GM10847 (cell line): ENCODE results near the gene RAB26.

Experiments used
- POLR2A ChIP-seq: IDR thresholded peaks from 2 replicates; pipeline ENCODE4 v1.6.1; 2011; ENCODE audit not compliant: insufficient read length; ENCODE audit errors: extremely low read depth

RAB26 gene

DNA sequence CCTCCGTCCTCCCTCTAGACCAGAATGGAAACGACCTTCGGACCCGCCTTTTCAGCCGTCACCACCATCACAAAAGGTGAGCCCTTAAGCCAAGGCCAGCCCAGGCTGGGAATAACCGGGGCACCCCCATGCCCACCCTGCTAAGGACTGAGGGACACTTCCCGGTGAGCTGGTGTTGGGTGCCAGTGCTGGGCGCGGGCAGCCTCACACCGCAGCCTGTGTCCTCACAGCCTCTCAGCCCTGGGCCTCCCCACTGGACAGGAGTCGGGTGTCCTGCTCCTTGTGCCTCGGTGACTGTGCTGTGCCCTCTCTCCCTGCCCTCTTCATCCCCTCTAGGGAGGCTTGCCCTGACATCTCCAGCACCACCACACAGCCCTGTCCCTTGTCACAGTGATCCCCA, 17.4 kb downstream of the RAB26 start:
- no peak for TF ChIP-seq POLR2A

DNA sequence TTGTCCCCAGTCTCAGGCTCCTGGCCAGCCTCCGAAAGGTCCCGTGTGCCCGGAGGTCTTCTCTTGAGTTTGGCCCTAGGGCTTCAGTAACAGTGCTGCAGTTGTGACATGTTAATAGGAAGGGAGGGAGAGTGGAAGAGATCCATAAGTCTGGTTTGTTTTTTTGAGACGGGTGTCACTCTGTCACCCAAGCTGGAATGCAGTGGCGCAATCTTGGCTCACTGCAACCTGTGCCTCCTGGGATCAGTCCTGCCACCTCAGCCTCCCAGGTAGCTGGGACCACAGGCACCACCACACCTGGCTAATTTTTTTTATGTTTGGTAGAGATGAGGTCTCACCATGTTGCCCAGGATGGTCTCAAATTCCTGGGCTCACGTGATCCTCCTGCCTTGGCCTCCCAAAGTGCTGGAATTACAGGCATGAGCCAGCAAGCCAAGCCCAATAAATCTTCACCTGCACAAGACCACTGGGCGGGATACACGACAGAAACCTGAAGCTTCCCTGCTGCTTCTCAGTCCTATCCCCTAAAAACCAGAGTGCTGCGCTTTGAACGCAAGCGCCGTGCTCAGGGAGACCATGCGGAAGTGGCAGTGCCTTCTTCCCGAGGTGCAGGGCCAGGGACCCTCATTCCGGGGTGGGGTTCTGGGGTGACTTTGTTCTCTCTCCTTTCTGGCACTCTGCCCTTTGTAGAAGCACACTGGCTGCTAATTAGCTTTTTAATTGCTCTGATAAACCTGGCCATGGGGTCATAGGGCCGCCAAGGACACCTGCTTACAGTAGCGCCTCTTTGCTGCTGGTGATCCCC, 18.0 kb downstream of the RAB26 start:
- no peak for TF ChIP-seq POLR2A

- TF ChIP-seq POLR2A: no peak
Observed at GRCh38 chr16:2167068-2167638, 18.7 kb downstream of the RAB26 start.

DNA sequence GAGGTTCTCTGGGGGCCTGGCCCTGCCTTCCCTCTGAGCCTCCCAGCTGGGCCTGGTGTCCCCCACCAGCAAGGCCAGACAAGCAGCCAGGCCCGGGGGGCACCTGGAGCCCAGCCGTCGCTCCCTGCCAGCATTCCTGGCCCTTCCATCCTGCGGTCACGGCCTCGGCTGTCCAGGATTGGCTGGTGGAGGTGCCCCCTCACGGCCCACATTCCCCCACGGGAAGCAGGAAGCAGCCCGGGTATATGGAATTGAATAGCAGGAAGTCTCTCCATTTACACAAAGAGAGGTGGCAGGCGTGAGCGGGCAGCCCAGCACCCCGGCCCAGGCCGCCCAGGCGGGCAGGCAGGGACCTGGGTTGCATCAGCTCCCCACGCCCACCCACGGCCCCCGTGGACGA, 21.7 kb downstream of the RAB26 start:
- TF ChIP-seq POLR2A: no peak

- no peak for TF ChIP-seq POLR2A
Observed at GRCh38 chr16:2170587-2171435, 22.4 kb downstream of the RAB26 start.

DNA sequence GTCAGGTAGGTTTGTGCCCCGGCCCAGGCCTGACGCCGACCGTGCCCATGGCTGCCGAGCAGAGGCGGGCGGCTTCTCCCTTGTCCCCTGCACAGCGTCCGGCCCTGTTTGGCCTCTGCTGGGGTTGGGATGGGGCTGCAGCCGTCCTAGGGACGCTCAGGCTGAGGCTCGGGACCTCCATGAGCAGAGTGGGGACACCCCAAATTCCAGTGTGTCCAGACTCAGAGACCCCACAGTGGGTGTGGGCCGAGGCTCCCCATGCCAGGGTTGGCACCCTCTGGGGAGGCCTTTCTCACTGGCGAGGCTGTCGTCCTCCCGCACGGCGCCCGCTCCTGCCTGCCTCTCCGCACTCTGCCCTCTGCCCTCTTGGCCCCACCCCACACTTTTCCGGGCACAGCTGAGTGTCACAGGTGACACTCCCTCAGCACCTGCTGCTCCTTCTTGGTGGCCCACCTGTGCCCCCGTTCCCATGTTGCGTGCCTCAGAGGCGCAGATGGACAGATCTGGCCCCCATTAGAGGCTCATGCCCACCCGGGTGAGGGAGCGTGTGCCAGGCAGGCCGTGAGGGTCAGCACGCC, 23.3 kb downstream of the RAB26 start:
- TF ChIP-seq POLR2A: no peak

- TF ChIP-seq POLR2A: no peak
Observed at GRCh38 chr16:2172688-2173335, 24.4 kb downstream of the RAB26 start.

GRCh38 chr16:2173366-2173765, 24.9 kb downstream of the RAB26 start:
- no peak for TF ChIP-seq POLR2A

DNA sequence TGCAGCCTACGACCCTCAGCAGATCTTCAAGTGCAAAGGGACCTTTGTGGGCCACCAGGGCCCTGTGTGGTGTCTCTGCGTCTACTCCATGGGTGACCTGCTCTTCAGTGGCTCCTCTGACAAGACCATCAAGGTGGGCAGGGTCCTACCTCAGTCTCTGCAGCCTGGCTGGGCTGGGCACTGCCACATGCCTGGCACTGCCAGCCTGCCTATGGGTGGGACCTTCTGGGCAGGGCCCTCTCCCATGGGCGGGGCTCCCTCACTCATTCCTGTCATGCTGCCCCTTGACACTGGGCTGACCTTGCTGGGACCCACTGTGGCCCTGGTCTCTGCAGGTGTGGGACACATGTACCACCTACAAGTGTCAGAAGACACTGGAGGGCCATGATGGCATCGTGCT, 25.5 kb downstream of the RAB26 start:
- TF ChIP-seq POLR2A: no peak

DNA sequence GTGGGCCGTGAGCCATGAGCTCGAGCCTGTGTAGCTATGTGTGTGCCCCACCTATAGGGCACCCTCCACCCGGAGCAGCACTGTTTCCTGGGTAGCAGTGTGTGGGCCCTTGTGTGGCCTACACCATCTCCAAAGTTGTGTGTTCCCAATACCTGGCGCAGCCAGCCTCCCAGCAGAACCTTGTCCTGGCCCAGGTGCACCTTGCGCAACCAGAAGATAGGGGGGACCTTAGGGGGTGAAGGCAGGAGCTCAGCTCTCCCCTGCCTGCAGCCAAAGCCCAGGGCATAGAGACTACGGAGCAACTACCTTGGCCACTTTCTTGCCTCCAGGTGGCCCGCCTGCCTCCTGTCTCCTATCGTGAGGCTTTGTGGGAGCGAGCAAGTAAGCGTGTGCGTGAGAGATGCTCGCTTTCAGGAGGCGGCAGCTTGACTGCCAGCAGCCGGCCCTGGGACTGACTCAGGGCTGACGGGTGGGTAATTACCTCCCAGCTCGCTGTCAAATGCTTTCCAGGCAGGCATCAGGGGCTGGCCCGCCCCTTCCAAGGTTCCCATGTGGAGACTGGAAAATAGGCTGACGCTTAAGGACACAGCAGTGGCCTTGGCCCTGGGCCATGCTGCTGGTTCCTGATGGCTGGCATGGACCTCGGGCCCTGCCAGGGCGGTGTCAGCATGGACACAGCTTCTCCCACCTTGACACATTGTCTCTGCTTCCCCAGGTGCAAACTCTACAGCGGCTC, 26.1 kb downstream of the RAB26 start:
- TF ChIP-seq POLR2A: no peak

GRCh38 chr16:2175454-2175853, 27.0 kb downstream of the RAB26 start:
- no peak for TF ChIP-seq POLR2A

DNA sequence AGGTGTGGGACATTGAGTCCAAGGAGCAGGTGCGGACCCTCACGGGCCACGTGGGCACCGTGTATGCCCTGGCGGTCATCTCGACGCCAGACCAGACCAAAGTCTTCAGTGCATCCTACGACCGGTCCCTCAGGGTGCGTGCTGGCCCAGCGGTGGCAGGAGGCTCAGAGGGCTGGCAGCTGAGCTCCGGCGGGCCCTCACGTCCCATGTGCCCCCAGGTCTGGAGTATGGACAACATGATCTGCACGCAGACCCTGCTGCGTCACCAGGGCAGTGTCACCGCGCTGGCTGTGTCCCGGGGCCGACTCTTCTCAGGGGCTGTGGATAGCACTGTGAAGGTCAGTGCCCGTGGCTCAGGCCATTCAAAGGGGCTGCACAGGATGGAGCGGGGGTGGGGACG, 27.6 kb downstream of the RAB26 start:
- no peak for TF ChIP-seq POLR2A

GRCh38 chr16:2177101-2177500, 28.7 kb downstream of the RAB26 start:
- TF ChIP-seq POLR2A: no peak

GRCh38 chr16:2177561-2177960, 29.1 kb downstream of the RAB26 start:
- TF ChIP-seq POLR2A: no peak

DNA sequence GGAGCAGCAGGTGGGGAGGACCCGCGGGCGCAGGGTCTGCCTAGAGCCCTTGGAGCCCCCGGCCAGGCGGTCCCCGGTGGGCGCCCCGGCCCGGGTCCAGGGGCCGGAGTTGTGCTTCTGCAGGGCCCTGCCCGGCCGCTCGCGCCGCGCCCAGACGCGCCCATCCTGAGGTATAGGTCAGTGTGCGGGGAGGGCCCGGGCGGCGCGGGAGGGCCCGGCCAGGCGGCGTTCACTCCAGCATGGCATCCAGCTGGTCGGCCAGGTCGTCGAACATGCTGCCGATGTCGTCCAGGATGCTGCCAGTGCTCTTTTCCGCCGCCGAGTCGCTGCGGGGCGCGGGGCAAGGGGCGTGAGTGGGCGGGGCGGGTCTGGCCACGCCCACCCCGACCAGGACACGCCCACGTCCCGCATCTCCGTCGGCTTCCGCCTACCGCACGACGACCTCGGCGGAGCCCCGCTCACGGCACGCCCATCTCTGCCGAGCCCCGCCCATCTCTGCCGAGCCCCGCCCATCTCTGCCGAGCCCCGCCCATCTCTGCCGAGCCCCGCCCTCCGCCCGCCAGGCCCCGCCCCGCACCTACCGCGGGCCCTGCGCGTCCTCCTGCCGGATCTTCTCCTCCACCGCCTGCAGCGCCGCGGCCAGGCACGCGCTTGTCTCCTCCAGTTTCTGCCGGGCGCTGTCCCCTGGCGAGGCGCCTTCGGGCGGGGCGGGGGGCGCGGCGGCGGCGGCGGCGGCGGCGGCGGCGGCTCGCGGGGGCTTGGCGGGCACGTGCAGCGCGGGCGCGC, 30.1 kb downstream of the RAB26 start:
- no peak for TF ChIP-seq POLR2A
